H9 (cell line): ENCODE measurements around the gene RBM7. TPM values are rescaled to one million over a fixed set of nuclear protein-coding genes. Genes with fewer than 3 reads are reported as not detected.

Experiments
- DNase-seq: peaks from one replicate; pipeline ENCODE4 v3.0.0-alpha.2; 2017
- H2AFZ ChIP-seq: one replicate; pipeline ENCODE4 v1.6.1; 2013; ENCODE audit warnings: mild to moderate bottlenecking, low read length, control low read depth, moderate library complexity
- H2AK5ac ChIP-seq: 2 replicates; pipeline ENCODE4 v1.6.1; 2013; ENCODE audit warnings: low read length, control low read depth, mixed read lengths; ENCODE audit not compliant: insufficient read length
- H2BK120ac ChIP-seq: one replicate; pipeline ENCODE4 v1.6.1; 2013; ENCODE audit warnings: low read depth, mild to moderate bottlenecking, low read length, control low read depth, inconsistent platforms; ENCODE audit not compliant: poor library complexity, severe bottlenecking
- H2BK12ac ChIP-seq: 2 replicates; pipeline ENCODE4 v1.6.1; 2013; ENCODE audit warnings: low read length, control low read depth, mixed read lengths, low read depth; ENCODE audit not compliant: insufficient read length
- H2BK15ac ChIP-seq: 2 replicates; pipeline ENCODE4 v1.6.1; 2013; ENCODE audit warnings: low read depth, low read length, control low read depth
- H2BK20ac ChIP-seq: one replicate; pipeline ENCODE4 v1.6.1; 2013; ENCODE audit warnings: low read depth, mild to moderate bottlenecking, low read length, control low read depth, inconsistent platforms; ENCODE audit not compliant: poor library complexity, severe bottlenecking
- H2BK5ac ChIP-seq: 2 replicates; pipeline ENCODE4 v1.6.1; 2013; ENCODE audit warnings: low read length, control low read depth, mixed read lengths; ENCODE audit not compliant: insufficient read length
- H3K14ac ChIP-seq: 2 replicates; pipeline ENCODE4 v1.6.1; 2013; ENCODE audit warnings: low read length, control low read depth; ENCODE audit not compliant: insufficient read depth
- H3K18ac ChIP-seq: 2 replicates; pipeline ENCODE4 v1.6.1; 2013; ENCODE audit warnings: low read depth, mild to moderate bottlenecking, mixed read lengths, low read length, control low read depth; ENCODE audit not compliant: insufficient read length
- H3K23ac ChIP-seq: 2 replicates; pipeline ENCODE4 v1.6.1; 2013; ENCODE audit warnings: low read length, control low read depth, mixed read lengths, low read depth; ENCODE audit not compliant: insufficient read length
- H3K23me2 ChIP-seq: 2 replicates; pipeline ENCODE4 v1.6.1; 2013; ENCODE audit warnings: low read depth, mild to moderate bottlenecking, mixed read lengths, low read length, control low read depth; ENCODE audit not compliant: insufficient read length, poor library complexity, severe bottlenecking
- H3K27ac ChIP-seq: 2 replicates; pipeline ENCODE4 v1.5.1; 2013; ENCODE audit warnings: low read length, control low read depth, mixed read lengths, low read depth; ENCODE audit not compliant: insufficient read length
- H3K27me3 ChIP-seq: 2 replicates; pipeline ENCODE4 v1.6.1; 2013; ENCODE audit warnings: low read length, control low read depth, inconsistent platforms; ENCODE audit not compliant: insufficient read depth
- H3K4ac ChIP-seq: 2 replicates; pipeline ENCODE4 v1.6.1; 2013; ENCODE audit warnings: low read depth, mild to moderate bottlenecking, control low read depth, inconsistent platforms, low read length, moderate library complexity
- H3K4me1 ChIP-seq: 2 replicates; pipeline ENCODE4 v1.6.1; 2013; ENCODE audit warnings: low read length, control low read depth, inconsistent platforms; ENCODE audit not compliant: insufficient read depth
- H3K4me2 ChIP-seq: 2 replicates; pipeline ENCODE4 v1.6.1; 2013; ENCODE audit warnings: low read length, control low read depth, mixed read lengths; ENCODE audit not compliant: insufficient read length, insufficient read depth
- H3K56ac ChIP-seq: 2 replicates; pipeline ENCODE4 v1.6.1; 2013; ENCODE audit warnings: low read depth, mild to moderate bottlenecking, mixed read lengths, low read length, control low read depth; ENCODE audit not compliant: insufficient read length
- H3K79me1 ChIP-seq: 2 replicates; pipeline ENCODE4 v1.6.1; 2013; ENCODE audit warnings: low read depth, mild to moderate bottlenecking, moderate library complexity, low read length, control low read depth, inconsistent platforms; ENCODE audit not compliant: insufficient read depth, poor library complexity, severe bottlenecking
- H3K79me2 ChIP-seq: 2 replicates; pipeline ENCODE4 v1.6.1; 2013; ENCODE audit warnings: low read length, control low read depth, inconsistent platforms; ENCODE audit not compliant: insufficient read depth
- H3K9ac ChIP-seq: 2 replicates; pipeline ENCODE4 v1.6.1; 2013; ENCODE audit warnings: low read length, control low read depth, mixed read lengths; ENCODE audit not compliant: insufficient read length; ENCODE audit errors: extremely low read depth
- H3K9me3 ChIP-seq: one replicate; pipeline ENCODE4 v1.6.1; 2013; ENCODE audit warnings: low read depth, low read length, inconsistent platforms; ENCODE audit not compliant: control insufficient read depth
- H3T11ph ChIP-seq: one replicate; pipeline ENCODE4 v1.6.1; 2013; ENCODE audit warnings: mild to moderate bottlenecking, low read length, control low read depth, inconsistent platforms
- H4K20me1 ChIP-seq: one replicate; pipeline ENCODE4 v1.6.1; 2013; ENCODE audit not compliant: control insufficient read depth, insufficient read length, insufficient read depth
- H4K5ac ChIP-seq: 2 replicates; pipeline ENCODE4 v1.6.1; 2013; ENCODE audit warnings: low read depth, mild to moderate bottlenecking, mixed read lengths, low read length, control low read depth; ENCODE audit not compliant: insufficient read length
- H4K8ac ChIP-seq: replicated peaks from 2 replicates; pipeline ENCODE4 v1.6.1; 2013; ENCODE audit warnings: low read length, control low read depth, mixed read lengths, low read depth; ENCODE audit not compliant: insufficient read length
- H4K91ac ChIP-seq: 2 replicates; pipeline ENCODE4 v1.6.1; 2013; ENCODE audit warnings: low read depth, mild to moderate bottlenecking, moderate library complexity, mixed read lengths, low read length, control low read depth; ENCODE audit not compliant: insufficient read length
- H3K27ac Mint-ChIP-seq, 3 experiments: 2 replicates in 2 of 3; 3 replicates in 1 of 3; pipeline ENCODE4 v1.8.0; 2020 to 2021; ENCODE audit warnings: mixed read lengths in 3 of 3, mild to moderate bottlenecking in 1 of 3, moderate library complexity in 1 of 3
- H3K27me3 Mint-ChIP-seq: 2 replicates; pipeline ENCODE4 v1.8.0; 2021; ENCODE audit warnings: low read depth, mild to moderate bottlenecking, moderate library complexity, mixed read lengths
- H3K36me3 Mint-ChIP-seq, 3 experiments: 2 replicates in 2 of 3; 3 replicates in 1 of 3; pipeline ENCODE4 v1.8.0; 2020 to 2021; ENCODE audit warnings: low read depth in 3 of 3, mixed read lengths in 3 of 3; ENCODE audit not compliant: insufficient read depth in 1 of 3
- H3K4me1 Mint-ChIP-seq, 2 experiments: 2 replicates each; pipeline ENCODE4 v1.8.0; 2020; ENCODE audit warnings: mixed read lengths in 2 of 2
- H3K4me3 Mint-ChIP-seq, 2 experiments: 2 replicates in 1 of 2; 3 replicates in 1 of 2; pipeline ENCODE4 v1.8.0; 2020 to 2021; ENCODE audit warnings: mild to moderate bottlenecking in 2 of 2, mixed read lengths in 2 of 2, moderate library complexity in 1 of 2
- H3K9me3 Mint-ChIP-seq, 2 experiments: 2 replicates in 1 of 2; 3 replicates in 1 of 2; pipeline ENCODE4 v1.8.0; 2020; ENCODE audit warnings: mild to moderate bottlenecking in 2 of 2, mixed read lengths in 2 of 2, moderate library complexity in 1 of 2
- CTCF ChIP-seq: fragments of 200-600 bp; sonication (generic); conservative IDR thresholded peaks from 3 replicates; pipeline ENCODE4 v1.8.0; 2021; ENCODE audit warnings: antibody characterized with exemption, mild to moderate bottlenecking
- WGBS: extraction: QIAGEN DNeasy Blood & Tissue Kit; methylation state at CpG from one replicate; pipeline ENCODE4 v1.1.7; 2013; ENCODE audit warnings: missing lambda C conversion rate, low lambda C conversion rate, mixed read lengths; ENCODE audit not compliant: insufficient read length; ENCODE audit errors: extremely low coverage; 5-methylcytosine and 5-hydroxymethylcytosine counted together
- total RNA-seq: library from RNA; stranded (reverse); gene quantifications from 2 replicates; pipeline ENCODE4 v1.2.1, GENCODE V29; 2021

RBM7 gene
- total RNA-seq, 1 experiment from 2014 or later, result 56.4 TPM

- H3K23ac ChIP-seq, result no peak overlapping the region
- H4K91ac ChIP-seq, result no peak overlapping the region
- Mint-ChIP-seq H3K4me1 (peaks cover 35 to 36% of the 10 kb centered on the region in 2 experiments), H3K27me3 (no peaks in the 10 kb centered on the region), H3K4me3 (no peak overlapping the region), H3K36me3 (peaks cover 3 to 5% (median 3%) of the 10 kb centered on the region in 3 experiments; a peak in 6 of 7 replicates), H3K27ac (no peak overlapping the region; a peak in 1 of 7 replicates), H3K9me3 (no peaks in the 10 kb centered on the region)
- H3K79me2 ChIP-seq, result peaks cover 11% of the 10 kb centered on the region; the same call in 1 of the 2 replicates
- H3K23me2 ChIP-seq, result peaks cover 4% of the 10 kb centered on the region
- no peak overlapping the region for H3K4ac ChIP-seq
- no peak overlapping the region for H3T11ph ChIP-seq
- H3K9ac ChIP-seq, result no peak overlapping the region
- H2BK12ac ChIP-seq, result no peak overlapping the region
- no peak overlapping the region for H4K5ac ChIP-seq
- no peaks in the 10 kb centered on the region for H3K79me1 ChIP-seq
- no peak overlapping the region for H3K27ac ChIP-seq
- no peak overlapping the region for H3K56ac ChIP-seq
- no peak for TF ChIP-seq CTCF
- WGBS, result no CpG with 5 or more reads among the region's 2 CpGs
- H4K8ac ChIP-seq, result no peak overlapping the region
- no peak overlapping the region for H2AK5ac ChIP-seq
- no peak overlapping the region for H3K18ac ChIP-seq
- no peak overlapping the region for H2BK20ac ChIP-seq
- H2BK5ac ChIP-seq, result no peak overlapping the region
- H2BK15ac ChIP-seq, result no peak overlapping the region
- no peak overlapping the region for H2AFZ ChIP-seq
- no peaks in the 10 kb centered on the region for H3K27me3 ChIP-seq
- H3K4me2 ChIP-seq, result no peak overlapping the region
- no peaks in the 10 kb centered on the region for H3K9me3 ChIP-seq
- no peaks in the 10 kb centered on the region; the same call in 1 of the 2 replicates for H3K4me1 ChIP-seq
- no peak for DNase-seq
- no peak overlapping the region for H2BK120ac ChIP-seq
- no peak overlapping the region for H3K14ac ChIP-seq
- no peaks in the 10 kb centered on the region for H4K20me1 ChIP-seq
Observed at GRCh38 chr11:114397349-114397982, 3.0 kb upstream of the RBM7 start.
